Glomerular visceral epithelial cell (primary cell): ENCODE results near the gene VCL.
"Not testable (repeated sequence)": the region's sequence is repeated elsewhere in the genome, so short reads cannot be mapped to it uniquely, and the experiment has no call there.

ENCODE experiments used
- DNase-seq: peaks from one replicate; pipeline ENCODE4 v3.0.0-alpha.2; 2016; ENCODE audit errors: extremely low spot score

VCL gene

DNA sequence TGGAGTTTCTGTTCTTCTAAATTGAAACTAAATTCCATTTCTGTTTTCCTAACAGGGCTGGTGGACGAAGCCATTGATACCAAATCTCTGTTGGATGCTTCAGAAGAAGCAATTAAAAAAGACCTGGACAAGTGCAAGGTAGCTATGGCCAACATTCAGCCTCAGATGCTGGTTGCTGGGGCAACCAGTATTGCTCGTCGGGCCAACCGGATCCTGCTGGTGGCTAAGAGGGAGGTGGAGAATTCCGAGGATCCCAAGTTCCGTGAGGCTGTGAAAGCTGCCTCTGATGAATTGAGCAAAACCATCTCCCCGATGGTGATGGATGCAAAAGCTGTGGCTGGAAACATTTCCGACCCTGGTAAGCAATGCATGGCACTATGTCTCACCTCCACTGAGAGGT is 107.1 kb downstream of the VCL start:
- no peak for DNase-seq

DNA sequence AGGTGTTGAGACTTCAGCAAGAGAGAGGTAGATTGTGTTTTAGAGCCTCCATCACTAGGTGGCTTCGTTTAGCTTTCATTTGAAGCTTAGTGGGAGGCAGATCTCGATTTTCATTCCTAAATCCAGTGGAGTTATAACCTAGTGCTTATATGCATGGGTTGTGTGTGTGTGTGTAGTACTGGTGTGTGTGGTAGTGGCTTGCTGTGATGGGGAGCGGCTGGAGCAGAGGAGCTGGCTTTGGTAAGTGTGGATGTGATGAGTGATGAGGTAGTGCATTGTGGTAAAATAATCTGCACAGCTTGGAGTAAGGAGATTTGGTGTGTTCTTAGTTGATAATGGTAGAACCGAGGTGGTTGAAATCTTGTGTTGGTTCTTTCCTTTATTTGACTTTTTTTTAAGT is 109.5 kb downstream of the VCL start:
- no peak for DNase-seq

DNA sequence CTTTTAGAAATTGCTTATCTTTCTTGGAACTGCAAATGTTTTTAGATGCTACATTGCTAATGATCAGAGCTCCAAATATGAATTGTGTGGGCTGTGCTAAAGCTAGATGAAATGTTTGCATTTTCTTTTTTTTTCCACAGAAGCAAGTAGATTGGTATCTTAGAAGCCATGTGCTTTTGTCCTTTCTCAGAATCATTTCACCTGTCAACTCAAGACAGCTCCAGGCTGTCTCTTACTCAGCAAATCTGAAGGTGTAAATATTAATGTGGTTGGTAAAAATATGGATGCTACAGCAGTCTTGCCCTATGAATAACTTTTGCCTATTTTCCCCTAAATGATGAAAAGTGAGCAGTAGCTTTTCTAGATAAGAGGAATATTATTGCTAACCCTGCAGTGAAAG is 111.5 kb downstream of the VCL start:
- DNase-seq = no peak

- DNase-seq = no peak
These were observed 112.2 kb downstream of the VCL start for GRCh38 chr10:74110120-74110519.

DNA sequence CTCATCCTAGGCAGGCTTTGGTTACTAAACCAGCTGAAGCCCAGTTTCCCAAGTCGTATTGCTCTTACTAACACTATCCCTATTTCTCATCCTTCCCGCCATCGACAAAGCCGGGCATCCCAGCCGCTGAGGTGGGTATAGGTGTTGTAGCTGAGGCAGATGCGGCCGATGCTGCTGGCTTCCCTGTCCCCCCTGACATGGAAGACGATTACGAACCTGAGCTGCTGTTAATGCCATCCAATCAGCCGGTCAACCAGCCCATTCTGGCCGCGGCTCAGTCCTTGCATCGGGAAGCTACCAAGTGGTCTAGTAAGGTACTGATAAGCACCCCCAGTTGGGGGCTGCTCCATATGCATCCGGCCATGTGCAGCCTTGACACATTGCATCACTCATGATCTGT is 113.9 kb downstream of the VCL start:
- DNase-seq = no peak

DNA sequence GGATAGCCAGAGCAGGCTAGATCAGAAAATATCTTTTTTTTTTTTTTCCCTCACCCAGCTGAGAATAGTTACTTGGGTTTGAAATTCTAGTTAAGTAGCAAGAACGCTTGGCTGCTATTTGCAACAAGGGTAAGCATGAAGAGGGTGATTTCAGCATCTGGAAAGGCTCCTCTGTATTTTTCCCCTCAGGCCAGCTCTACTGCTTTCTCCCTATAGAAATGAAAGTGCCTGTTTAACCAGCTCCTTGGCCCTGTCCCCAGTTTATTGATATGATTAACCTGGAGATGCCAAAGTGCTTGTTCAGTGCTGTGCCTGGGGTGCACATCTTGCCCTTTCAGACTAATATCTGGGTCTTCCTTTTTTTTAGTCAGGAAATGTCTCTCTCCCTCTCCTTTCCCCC is 115.6 kb downstream of the VCL start:
- DNase-seq = peak; percentile 26

- DNase-seq = no peak
These were observed 116.1 kb downstream of the VCL start for GRCh38 chr10:74114041-74114448.

DNA sequence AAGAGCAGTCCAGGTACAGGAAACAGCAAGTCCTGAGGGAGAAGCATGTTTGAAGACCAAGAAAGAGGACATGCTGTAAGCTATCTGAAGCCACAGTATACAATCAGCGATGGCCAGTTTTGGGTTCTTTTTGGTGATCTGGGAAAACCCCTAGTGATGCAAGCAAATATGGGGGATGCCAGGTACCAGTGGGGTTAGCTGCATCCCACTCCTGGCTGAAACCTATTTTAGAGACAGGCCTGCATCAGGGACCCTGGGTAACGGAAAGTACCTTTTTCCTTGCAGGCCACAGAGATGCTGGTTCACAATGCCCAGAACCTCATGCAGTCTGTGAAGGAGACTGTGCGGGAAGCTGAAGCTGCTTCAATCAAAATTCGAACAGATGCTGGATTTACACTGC is 119.8 kb downstream of the VCL start:
- no peak for DNase-seq

GRCh38 chr10:74118804-74119203 is 120.9 kb downstream of the VCL start:
- no peak for DNase-seq

GRCh38 chr10:74120911-74121310 is 123.0 kb downstream of the VCL start:
- DNase-seq = no peak

- no peak for DNase-seq
These were observed 123.5 kb downstream of the VCL start for GRCh38 chr10:74121368-74121767.

DNA sequence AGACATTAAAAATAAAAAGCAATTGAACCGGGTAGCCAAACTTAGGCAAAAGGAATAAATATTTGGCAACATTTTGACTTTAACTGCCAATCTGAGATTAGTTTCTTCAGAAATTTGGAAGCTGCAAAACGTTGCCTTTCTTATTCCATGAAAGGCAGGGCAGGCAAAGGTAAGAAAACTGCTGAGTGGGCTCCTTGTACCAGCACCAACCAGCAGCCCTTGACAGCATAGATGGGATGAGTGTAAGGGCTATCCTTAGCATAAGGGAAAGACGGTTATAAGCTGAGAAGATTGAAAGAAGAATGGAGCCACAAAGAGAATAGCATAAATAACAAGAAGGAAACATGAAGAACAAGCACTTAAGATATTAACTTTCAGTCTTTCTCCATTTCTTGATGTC is 124.1 kb downstream of the VCL start:
- no peak for DNase-seq

GRCh38 chr10:74123081-74123480 is 125.2 kb downstream of the VCL start:
- no peak for DNase-seq

DNA sequence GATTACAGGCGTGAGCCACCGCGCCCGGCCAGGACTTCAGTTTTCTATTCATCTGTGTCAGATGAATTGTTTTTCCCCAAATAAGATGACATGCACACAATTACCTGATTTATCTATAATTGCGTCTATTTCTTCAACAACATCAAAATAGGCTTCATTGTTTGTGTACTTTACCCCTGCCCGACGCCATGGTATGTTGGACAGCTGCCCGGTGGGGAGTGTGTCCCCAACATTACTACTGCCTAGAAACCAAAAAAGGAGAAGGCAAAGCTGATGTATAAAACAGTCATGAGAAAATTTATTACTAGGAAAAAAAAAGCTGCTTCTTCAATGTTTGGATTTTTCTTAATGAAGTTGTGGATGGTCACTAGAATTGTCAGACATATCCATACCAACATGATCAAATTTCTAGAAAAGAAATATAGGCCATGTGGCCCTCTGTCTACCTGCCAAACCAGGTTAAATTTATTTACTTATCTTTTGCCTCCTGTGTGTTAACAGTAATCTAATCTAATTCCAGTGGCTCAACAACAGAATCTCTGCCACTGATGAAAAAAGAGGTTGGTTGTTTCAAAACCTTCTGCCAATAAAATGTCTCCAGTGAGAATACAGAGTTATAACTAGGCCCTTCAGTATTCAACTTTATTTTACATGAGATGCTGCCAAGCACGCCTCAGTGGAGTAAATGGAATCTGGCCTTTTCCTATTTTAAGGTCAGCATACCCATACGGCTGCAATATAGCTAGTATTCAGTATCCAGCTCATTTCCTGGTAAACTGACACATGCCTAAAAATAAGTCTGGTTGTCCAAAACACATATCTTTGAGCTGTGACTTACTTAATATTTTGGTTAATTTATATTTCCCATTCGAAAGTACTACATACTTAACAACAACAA is 136.3 kb downstream of the VCL start:
- no peak for DNase-seq

- no peak for DNase-seq
These were observed 137.5 kb downstream of the VCL start for GRCh38 chr10:74135452-74135851.

- DNase-seq = no peak
These were observed 140.1 kb downstream of the VCL start for GRCh38 chr10:74137992-74138391.

- not testable (repeated sequence) for DNase-seq
These were observed 140.7 kb downstream of the VCL start for GRCh38 chr10:74138596-74138995.

DNA sequence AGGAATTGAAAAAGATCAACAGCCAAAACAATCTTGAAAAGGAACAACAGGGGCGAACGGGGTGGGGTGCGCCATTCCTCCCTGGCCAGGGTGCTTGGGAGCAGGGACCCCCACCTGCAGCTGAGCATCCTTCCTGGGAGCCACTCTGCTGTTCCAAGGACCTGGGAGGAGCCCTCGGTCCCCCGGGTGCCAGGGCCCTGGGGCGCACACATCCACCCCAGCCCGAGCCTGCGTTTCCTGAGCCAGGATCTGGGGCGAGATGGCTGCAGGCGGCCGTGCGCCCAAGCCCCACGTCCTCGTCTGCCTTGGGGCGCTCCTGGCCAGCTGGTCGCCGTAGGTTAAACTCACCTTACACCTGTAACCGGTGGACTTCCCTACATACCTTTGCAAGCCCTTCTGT is 142.1 kb downstream of the VCL start:
- no peak for DNase-seq

GRCh38 chr10:74140553-74140952 is 142.6 kb downstream of the VCL start:
- no peak for DNase-seq

- peak; percentile 48 for DNase-seq
These were observed 147.2 kb downstream of the VCL start for GRCh38 chr10:74145133-74145532.

- DNase-seq = not testable (repeated sequence)
These were observed 149.1 kb downstream of the VCL start for GRCh38 chr10:74146980-74147379.

- DNase-seq = no peak
These were observed 152.5 kb downstream of the VCL start, which contains the start of gene AP3M1 for GRCh38 chr10:74150204-74150989. TSS of gene AP3M1 (minus strand) at chr10:74150828. CDS start at chr10:74138379, 12,449 bp downstream.
